ENCODE results near the gene ADD1. TPM values are rescaled to one million over a fixed set of nuclear protein-coding genes. Genes with fewer than 3 reads are reported as not detected.

The ADD1 gene
- polyA plus RNA-seq, 3 donors: 76.1 to 122 (median 103) TPM

DNA sequence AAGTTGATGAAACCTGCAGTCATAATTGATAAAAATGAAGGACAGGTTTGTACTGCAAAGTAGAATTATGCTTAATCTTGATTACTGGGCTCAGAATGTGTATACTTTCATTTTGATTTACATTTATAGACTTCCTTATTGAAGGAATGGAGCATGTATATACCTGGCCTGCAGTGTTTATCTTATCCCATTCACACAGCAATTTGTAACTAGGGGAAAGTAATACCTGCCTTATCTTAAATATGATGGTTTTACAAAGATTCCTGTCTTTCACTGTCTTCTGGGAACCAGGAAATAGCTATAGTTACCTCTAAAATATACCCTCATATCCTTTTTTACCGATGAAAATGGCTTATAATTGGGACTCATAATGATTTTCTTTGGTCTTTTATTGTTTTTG lies 29.7 kb downstream of the ADD1 start:
- no peaks in the 10 kb centered on the region for H3K9me3 ChIP-seq (replicated peaks in 1 of 2; ENCODE audit: control insufficient read depth in 1 of 2, insufficient read depth in 1 of 2, low read length in 2 of 2)
- H3K9ac ChIP-seq (ENCODE audit: insufficient read depth, low read length, poor library complexity, severe bottlenecking): no peak overlapping the region
- Mint-ChIP-seq H3K4me3 (no peak overlapping the region), H3K27me3 (ENCODE audit: low read depth in 3 of 3) (peaks cover 0 to 1% (median 0%) of the 10 kb centered on the region in 3 donors), H3K9me3 (no peaks in the 10 kb centered on the region), H3K4me1 (peaks cover 30% of the 10 kb centered on the region), H3K27ac (peak overlapping the region in 1 of 7 donors; percentile 54), H3K36me3 (peaks cover 30 to 54% of the 10 kb centered on the region in 2 donors)
- intact Hi-C loops (cut with micrococcal nuclease): no loop called here
- no peak overlapping the region for H3K4me2 ChIP-seq (replicated peaks; ENCODE audit: extremely low read depth, low read length, poor library complexity, severe bottlenecking)
- no peak overlapping the region for H2AFZ ChIP-seq (ENCODE audit: insufficient read depth, low read depth, low read length, poor library complexity, severe bottlenecking)
- no CpG with 5 or more reads among the region's 1 CpG for WGBS (ENCODE audit: insufficient coverage)
- peaks cover 13 to 40% of the 10 kb centered on the region in 2 donors for H3K36me3 ChIP-seq (replicated peaks in 1 of 2; ENCODE audit: control insufficient read depth in 1 of 2, insufficient read depth in 2 of 2, low read length in 2 of 2)
- peaks cover 90% of the 10 kb centered on the region for H4K20me1 ChIP-seq (ENCODE audit: insufficient read depth, low read length)
- TF ChIP-seq, protein P1, sequence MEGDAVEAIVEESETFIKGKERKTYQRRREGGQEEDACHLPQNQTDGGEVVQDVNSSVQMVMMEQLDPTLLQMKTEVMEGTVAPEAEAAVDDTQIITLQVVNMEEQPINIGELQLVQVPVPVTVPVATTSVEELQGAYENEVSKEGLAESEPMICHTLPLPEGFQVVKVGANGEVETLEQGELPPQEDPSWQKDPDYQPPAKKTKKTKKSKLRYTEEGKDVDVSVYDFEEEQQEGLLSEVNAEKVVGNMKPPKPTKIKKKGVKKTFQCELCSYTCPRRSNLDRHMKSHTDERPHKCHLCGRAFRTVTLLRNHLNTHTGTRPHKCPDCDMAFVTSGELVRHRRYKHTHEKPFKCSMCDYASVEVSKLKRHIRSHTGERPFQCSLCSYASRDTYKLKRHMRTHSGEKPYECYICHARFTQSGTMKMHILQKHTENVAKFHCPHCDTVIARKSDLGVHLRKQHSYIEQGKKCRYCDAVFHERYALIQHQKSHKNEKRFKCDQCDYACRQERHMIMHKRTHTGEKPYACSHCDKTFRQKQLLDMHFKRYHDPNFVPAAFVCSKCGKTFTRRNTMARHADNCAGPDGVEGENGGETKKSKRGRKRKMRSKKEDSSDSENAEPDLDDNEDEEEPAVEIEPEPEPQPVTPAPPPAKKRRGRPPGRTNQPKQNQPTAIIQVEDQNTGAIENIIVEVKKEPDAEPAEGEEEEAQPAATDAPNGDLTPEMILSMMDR (IDR thresholded peaks at IDR 0.05): no peak
- no peak for DNase-seq
- no peaks in the 10 kb centered on the region for H3K27me3 ChIP-seq (ENCODE audit: control insufficient read depth in 2 of 2, insufficient read depth in 2 of 2, low read length in 2 of 2)
- H3K79me2 ChIP-seq (ENCODE audit: insufficient read depth, low read length): peaks cover 94% of the 10 kb centered on the region
- peak overlapping the region in 1 of 2 donors; percentile 27 for H3K27ac ChIP-seq (ENCODE audit: low read depth in 1 of 2, low read length in 2 of 2)
- H3K4me3 ChIP-seq (replicated peaks in 1 of 3; ENCODE audit: low read depth in 2 of 3, low read length in 3 of 3): no peak overlapping the region
- H3K4me1 ChIP-seq (ENCODE audit: control insufficient read depth in 1 of 2, insufficient read depth in 2 of 2, low read length in 2 of 2): peaks cover 11 to 17% of the 10 kb centered on the region in 2 donors

DNA sequence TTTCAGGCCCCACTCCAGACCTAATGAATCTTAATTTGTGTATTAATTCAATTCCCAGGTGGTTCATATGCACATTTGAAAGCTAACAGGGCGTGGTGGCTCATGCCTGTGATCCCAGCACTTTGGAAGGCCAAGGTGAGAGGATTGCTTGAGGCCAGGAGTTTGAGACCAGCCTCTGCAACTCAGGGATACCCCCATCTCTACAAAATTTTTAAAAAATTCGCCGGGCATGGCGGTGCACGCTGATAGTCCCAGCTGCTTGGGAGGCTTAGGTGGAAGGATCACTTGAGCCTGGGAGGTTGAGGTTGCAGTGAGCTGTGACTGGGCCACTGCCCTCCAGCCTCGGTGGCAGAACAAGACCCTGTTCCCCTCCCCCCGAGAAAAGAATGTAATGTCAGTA lies 31.2 kb downstream of the ADD1 start:
- Mint-ChIP-seq H3K27me3 (ENCODE audit: low read depth in 3 of 3) (peaks cover 0 to 1% (median 0%) of the 10 kb centered on the region in 3 donors), H3K9me3 (no peaks in the 10 kb centered on the region), H3K36me3 (peaks cover 32 to 55% of the 10 kb centered on the region in 2 donors), H3K27ac (no peak overlapping the region), H3K4me1 (peaks cover 22% of the 10 kb centered on the region), H3K4me3 (no peak overlapping the region)
- no peak overlapping the region for H3K4me2 ChIP-seq (replicated peaks; ENCODE audit: extremely low read depth, low read length, poor library complexity, severe bottlenecking)
- DNase-seq: no peak
- TF ChIP-seq, protein P1 (IDR thresholded peaks at IDR 0.05): no peak
- no peak overlapping the region for H2AFZ ChIP-seq (ENCODE audit: insufficient read depth, low read depth, low read length, poor library complexity, severe bottlenecking)
- intact Hi-C loops (cut with micrococcal nuclease): no loop called here
- no peak overlapping the region for H3K9ac ChIP-seq (ENCODE audit: insufficient read depth, low read length, poor library complexity, severe bottlenecking)
- no peaks in the 10 kb centered on the region for H3K27me3 ChIP-seq (ENCODE audit: control insufficient read depth in 2 of 2, insufficient read depth in 2 of 2, low read length in 2 of 2)
- H3K79me2 ChIP-seq (ENCODE audit: insufficient read depth, low read length): peaks cover 80% of the 10 kb centered on the region
- WGBS (ENCODE audit: insufficient coverage): no CpG with 5 or more reads among the region's 7 CpGs
- H3K4me1 ChIP-seq (ENCODE audit: control insufficient read depth in 1 of 2, insufficient read depth in 2 of 2, low read length in 2 of 2): peaks cover 11 to 17% of the 10 kb centered on the region in 2 donors
- H3K4me3 ChIP-seq (replicated peaks in 1 of 3; ENCODE audit: low read depth in 2 of 3, low read length in 3 of 3): no peak overlapping the region
- peaks cover 22 to 51% of the 10 kb centered on the region in 2 donors for H3K36me3 ChIP-seq (replicated peaks in 1 of 2; ENCODE audit: control insufficient read depth in 1 of 2, insufficient read depth in 2 of 2, low read length in 2 of 2)
- peak overlapping the region in 1 of 2 donors; percentile 44 for H3K27ac ChIP-seq (ENCODE audit: low read depth in 1 of 2, low read length in 2 of 2)
- H4K20me1 ChIP-seq (ENCODE audit: insufficient read depth, low read length): peaks cover 90% of the 10 kb centered on the region
- no peaks in the 10 kb centered on the region for H3K9me3 ChIP-seq (replicated peaks in 1 of 2; ENCODE audit: control insufficient read depth in 1 of 2, insufficient read depth in 1 of 2, low read length in 2 of 2)
